ENCODE results near the gene TMOD1. TPM values are rescaled to one million over a fixed set of nuclear protein-coding genes. Genes with fewer than 3 reads are reported as not detected.

TMOD1 gene
- total RNA-seq, 1 donor from 2014 or later, result 10.1 TPM

DNA sequence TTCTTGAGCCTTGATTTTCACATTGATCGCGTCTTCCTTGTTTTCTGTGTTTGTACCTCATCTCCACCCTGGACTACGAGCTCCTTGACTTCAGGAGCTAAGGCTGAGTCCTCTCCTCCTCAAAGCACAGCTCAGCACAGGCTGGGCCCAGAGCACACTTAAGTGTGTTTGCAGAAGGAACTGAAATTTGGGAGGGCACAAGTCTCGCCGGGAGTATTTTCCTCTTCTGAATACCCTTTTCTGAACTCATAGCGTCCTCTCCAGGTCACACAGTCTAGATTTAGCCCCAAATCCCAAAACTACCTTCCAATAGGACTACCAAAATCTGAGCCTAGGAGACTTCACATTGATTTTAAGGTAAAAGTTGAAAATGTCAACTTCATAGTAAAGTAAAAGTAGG is 90.1 kb downstream of the TMOD1 start:
- no peak for DNase-seq (ENCODE audit: low spot score, unreplicated experiment)
- no peaks in the 10 kb centered on the region for H3K27me3 Mint-ChIP-seq
- peaks cover 17% of the 10 kb centered on the region for H3K36me3 Mint-ChIP-seq (ENCODE audit: insufficient read depth)
- H3K9me3 Mint-ChIP-seq (ENCODE audit: low read depth), result peaks cover 6% of the 10 kb centered on the region
- H3K4me1 Mint-ChIP-seq (ENCODE audit: low read depth), result no peaks in the 10 kb centered on the region
- TF ChIP-seq, protein P1, sequence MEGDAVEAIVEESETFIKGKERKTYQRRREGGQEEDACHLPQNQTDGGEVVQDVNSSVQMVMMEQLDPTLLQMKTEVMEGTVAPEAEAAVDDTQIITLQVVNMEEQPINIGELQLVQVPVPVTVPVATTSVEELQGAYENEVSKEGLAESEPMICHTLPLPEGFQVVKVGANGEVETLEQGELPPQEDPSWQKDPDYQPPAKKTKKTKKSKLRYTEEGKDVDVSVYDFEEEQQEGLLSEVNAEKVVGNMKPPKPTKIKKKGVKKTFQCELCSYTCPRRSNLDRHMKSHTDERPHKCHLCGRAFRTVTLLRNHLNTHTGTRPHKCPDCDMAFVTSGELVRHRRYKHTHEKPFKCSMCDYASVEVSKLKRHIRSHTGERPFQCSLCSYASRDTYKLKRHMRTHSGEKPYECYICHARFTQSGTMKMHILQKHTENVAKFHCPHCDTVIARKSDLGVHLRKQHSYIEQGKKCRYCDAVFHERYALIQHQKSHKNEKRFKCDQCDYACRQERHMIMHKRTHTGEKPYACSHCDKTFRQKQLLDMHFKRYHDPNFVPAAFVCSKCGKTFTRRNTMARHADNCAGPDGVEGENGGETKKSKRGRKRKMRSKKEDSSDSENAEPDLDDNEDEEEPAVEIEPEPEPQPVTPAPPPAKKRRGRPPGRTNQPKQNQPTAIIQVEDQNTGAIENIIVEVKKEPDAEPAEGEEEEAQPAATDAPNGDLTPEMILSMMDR (IDR thresholded peaks at IDR 0.05; ENCODE audit: unreplicated experiment), result no peak
- H3K4me3 Mint-ChIP-seq (ENCODE audit: low read depth), result no peak overlapping the region
- no peak overlapping the region for H3K27ac Mint-ChIP-seq

DNA sequence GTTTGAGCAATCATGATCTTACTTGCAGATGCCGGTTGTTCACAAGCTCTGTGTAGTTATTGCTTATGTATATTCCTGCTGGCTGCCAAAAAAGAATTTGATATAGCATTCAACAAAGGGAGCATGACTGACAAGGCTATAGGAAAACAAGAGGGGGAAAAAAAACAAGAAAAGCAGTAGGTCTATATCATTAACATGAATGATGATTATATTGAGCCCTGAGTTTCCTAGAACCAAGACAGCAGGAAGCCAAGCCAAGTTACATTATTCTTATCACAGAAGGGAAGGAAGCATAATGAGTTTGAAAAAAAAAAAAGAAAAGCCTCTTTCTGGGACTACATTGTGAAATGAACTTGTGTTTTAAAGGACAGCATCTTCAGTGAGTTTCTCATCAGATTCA is 90.7 kb downstream of the TMOD1 start:
- TF ChIP-seq, protein P1 (IDR thresholded peaks at IDR 0.05; ENCODE audit: unreplicated experiment), result no peak
- no peak for DNase-seq (ENCODE audit: low spot score, unreplicated experiment)
- Mint-ChIP-seq H3K27me3 (no peaks in the 10 kb centered on the region), H3K4me1 (ENCODE audit: low read depth) (no peaks in the 10 kb centered on the region), H3K4me3 (ENCODE audit: low read depth) (no peak overlapping the region), H3K36me3 (ENCODE audit: insufficient read depth) (peaks cover 13% of the 10 kb centered on the region), H3K27ac (no peak overlapping the region), H3K9me3 (ENCODE audit: low read depth) (peaks cover 3% of the 10 kb centered on the region)

DNA sequence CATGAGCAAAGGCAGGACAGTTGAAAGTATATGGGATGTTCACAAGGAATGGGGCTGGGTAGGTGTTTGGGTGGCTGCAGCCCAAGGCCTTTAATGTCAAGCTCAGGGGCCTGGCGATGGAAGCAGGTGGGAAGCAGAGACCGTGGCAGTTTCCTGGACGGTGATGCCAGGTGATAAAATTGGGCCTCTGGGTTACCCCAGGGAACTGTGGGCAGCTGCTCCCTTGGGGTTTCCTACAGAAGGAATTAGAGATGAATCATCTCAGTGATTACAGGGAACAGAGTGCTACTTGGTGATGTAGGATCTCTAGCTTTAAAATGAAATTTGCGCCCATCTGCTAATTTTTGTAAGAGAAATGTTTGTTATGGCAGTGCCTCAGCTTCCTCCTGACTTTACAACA is 92.5 kb downstream of the TMOD1 start:
- H3K4me1 Mint-ChIP-seq (ENCODE audit: low read depth), result peaks cover 5% of the 10 kb centered on the region

DNA sequence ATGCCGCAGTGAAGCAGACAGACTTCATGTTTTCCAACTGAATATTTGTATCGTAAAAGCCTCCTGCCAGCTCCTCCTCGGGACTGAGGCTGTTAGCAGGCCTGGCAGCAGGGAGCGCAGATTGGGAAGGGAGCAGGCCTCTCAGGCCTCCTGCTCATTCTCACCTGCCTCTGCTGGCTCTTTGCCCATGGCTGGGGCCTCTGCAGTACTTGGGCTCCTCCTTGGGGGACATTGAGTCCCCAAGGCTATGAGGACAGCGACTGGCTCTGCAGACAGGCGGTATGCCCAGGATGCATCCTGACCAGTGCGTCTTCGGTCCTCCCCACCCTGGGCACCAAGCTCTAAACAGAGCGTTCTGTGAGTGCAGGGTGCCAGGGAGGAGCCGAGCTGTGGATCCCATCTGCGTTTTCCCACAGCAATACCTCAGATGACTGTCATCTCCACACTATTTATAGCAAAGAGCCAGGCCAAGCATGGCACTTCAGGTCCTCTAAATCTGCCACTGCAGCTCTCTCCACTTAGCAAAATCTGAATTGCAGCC is 93.0 kb downstream of the TMOD1 start:
- peaks cover 8% of the 10 kb centered on the region for H3K4me1 Mint-ChIP-seq (ENCODE audit: low read depth)
- peaks cover 5% of the 10 kb centered on the region for H3K36me3 Mint-ChIP-seq (ENCODE audit: insufficient read depth)
- no peaks in the 10 kb centered on the region for H3K27me3 Mint-ChIP-seq
- no peaks in the 10 kb centered on the region for H3K9me3 Mint-ChIP-seq (ENCODE audit: low read depth)
- TF ChIP-seq, protein P1 (IDR thresholded peaks at IDR 0.05; ENCODE audit: unreplicated experiment), result no peak
- no peak overlapping the region for H3K4me3 Mint-ChIP-seq (ENCODE audit: low read depth)
- DNase-seq (ENCODE audit: low spot score, unreplicated experiment), result no peak
- H3K27ac Mint-ChIP-seq, result no peak overlapping the region

More for the DNA sequence above, 92.5 kb downstream of the TMOD1 start:
- peak overlapping the region; percentile 13 for H3K27ac Mint-ChIP-seq
- TF ChIP-seq, protein P1 (IDR thresholded peaks at IDR 0.05; ENCODE audit: unreplicated experiment), result no peak
- no peak overlapping the region for H3K4me3 Mint-ChIP-seq (ENCODE audit: low read depth)
- no peaks in the 10 kb centered on the region for H3K9me3 Mint-ChIP-seq (ENCODE audit: low read depth)
- H3K27me3 Mint-ChIP-seq, result no peaks in the 10 kb centered on the region
- no peak for DNase-seq (ENCODE audit: low spot score, unreplicated experiment)
- peaks cover 5% of the 10 kb centered on the region for H3K36me3 Mint-ChIP-seq (ENCODE audit: insufficient read depth)

DNA sequence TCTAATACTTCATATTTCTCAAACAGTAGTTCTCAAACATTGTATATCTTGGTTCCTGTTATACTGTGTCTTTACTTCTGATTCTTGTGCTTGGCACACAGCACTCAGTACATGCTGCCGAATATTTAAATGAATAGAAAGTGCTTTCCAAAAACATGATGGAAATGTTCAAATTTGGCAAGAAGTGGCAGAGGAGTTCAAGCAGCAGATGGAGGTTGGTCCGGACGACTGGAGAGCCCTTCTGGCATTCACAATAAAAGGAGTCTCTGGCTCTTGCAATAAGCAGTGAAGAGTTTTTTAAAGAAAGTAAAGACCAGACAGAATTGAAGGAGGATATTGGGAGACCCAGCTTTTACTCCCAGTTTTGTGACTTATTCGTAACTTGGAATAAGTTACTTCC is 95.4 kb downstream of the TMOD1 start:
- Mint-ChIP-seq H3K9me3 (ENCODE audit: low read depth) (no peaks in the 10 kb centered on the region), H3K36me3 (ENCODE audit: insufficient read depth) (peaks cover 6% of the 10 kb centered on the region), H3K27me3 (no peaks in the 10 kb centered on the region), H3K4me3 (ENCODE audit: low read depth) (no peak overlapping the region), H3K4me1 (ENCODE audit: low read depth) (peaks cover 8% of the 10 kb centered on the region), H3K27ac (no peak overlapping the region)
- TF ChIP-seq, protein P1 (IDR thresholded peaks at IDR 0.05; ENCODE audit: unreplicated experiment), result no peak
- no peak for DNase-seq (ENCODE audit: low spot score, unreplicated experiment)

All from progenitor cell of endocrine pancreas (in vitro differentiated cells).